H1 (cell line): ENCODE data around the gene STAMBP. TPM values are rescaled to one million over a fixed set of nuclear protein-coding genes. Genes with fewer than 3 reads are reported as not detected.

Experiments used
- BACH1 ChIP-seq: IDR thresholded peaks from 2 replicates; pipeline ENCODE4 v1.6.1; 2012; ENCODE audit warnings: low read length, improper control_type of control experiment
- CHD2 ChIP-seq: IDR thresholded peaks from 2 replicates; pipeline ENCODE4 v1.6.1; 2012; ENCODE audit warnings: low read length, improper control_type of control experiment
- CHD7 ChIP-seq: fragments of 300-600 bp; sonication (generic); IDR thresholded peaks from 2 replicates; pipeline ENCODE4 v1.7.1; 2012; ENCODE audit warnings: low read length, moderate library complexity, mild to moderate bottlenecking, inconsistent platforms; ENCODE audit not compliant: insufficient replicate concordance
- NANOG ChIP-seq: IDR thresholded peaks from 2 replicates; pipeline ENCODE4 v1.6.1; 2011; ENCODE audit warnings: low read length, low read depth, mild to moderate bottlenecking, inconsistent platforms; ENCODE audit not compliant: insufficient read depth, poor library complexity, severe bottlenecking
- NRF1 ChIP-seq: IDR thresholded peaks from 2 replicates; pipeline ENCODE4 v1.6.1; 2011; ENCODE audit warnings: mild to moderate bottlenecking, low read depth, low read length, improper control_type of control experiment
- RNF2 ChIP-seq: fragments of 200-900, 300-1000 bp; sonication (generic); IDR thresholded peaks from 2 replicates; pipeline ENCODE4 v1.7.1; 2016; ENCODE audit warnings: borderline replicate concordance, low read depth, mild to moderate bottlenecking, antibody characterized with exemption, low read length; ENCODE audit not compliant: poor library complexity, severe bottlenecking; ENCODE audit errors: missing control alignments
- TAF1 ChIP-seq: IDR thresholded peaks from 2 replicates; pipeline ENCODE4 v1.6.1; 2011; ENCODE audit warnings: mild to moderate bottlenecking, low read depth, low read length
- TBP ChIP-seq: IDR thresholded peaks from 2 replicates; pipeline ENCODE4 v1.6.1; 2011; ENCODE audit warnings: low read depth, low read length, improper control_type of control experiment
- polyA plus RNA-seq, 7 experiments: library from polyadenylated mRNA; depleted of rRNA in 3 of 7; stranded (reverse) in 5 of 7; unstranded in 2 of 7; fragments of >200 nt in 5 of 7; fragments of 200-250 nt in 2 of 7; gene quantifications; 1 replicate in 5 of 7; 2 replicates in 1 of 7; 4 replicates in 1 of 7; pipeline versions ENCODE4 v1.2.1 to v1.2.3, GENCODE V29; 2011 to 2013; ENCODE audit warnings: missing spikeins in 2 of 7, mixed read lengths in 2 of 7
- total RNA-seq: library from RNA; stranded (reverse); fragmentation: NEBNext Ultra II Directional; extraction: Animal tissue kit (Norgen Biotek cat#: 25700); gene quantifications from 2 replicates; pipeline ENCODE4 v1.2.1, GENCODE V29; 2021

STAMBP gene
- total and polyA plus RNA-seq, 2 of the 8 experiments (the other 6 are each of a cell fraction or from before 2014, with no cell fraction given), result 35.8 to 49.7 TPM

- no peak for TF ChIP-seq NANOG
- no peak for TF ChIP-seq BACH1
- no peak for TF ChIP-seq CHD7
- TF ChIP-seq TAF1, result no peak
- TF ChIP-seq NRF1, result no peak
- no peak for TF ChIP-seq CHD2
- TF ChIP-seq TBP, result no peak
- no peak for TF ChIP-seq RNF2
These were observed 31.2 kb downstream of the STAMBP start (continued) for GRCh38 chr2:73859721-73860586.
